ENCODE measurements around the gene MLLT3. TPM values are rescaled to one million over a fixed set of nuclear protein-coding genes. Genes with fewer than 3 reads are reported as not detected.

The MLLT3 gene
- total RNA-seq, 1 experiment from 2014 or later, result 24.2 TPM

GRCh38 chr9:20462410-20462809 lies 159.9 kb downstream of the MLLT3 start:
- no peak overlapping the region for H3K27ac ChIP-seq (ENCODE audit: low read depth, low read length, poor library complexity, severe bottlenecking)
- TF ChIP-seq EZH2 (IDR thresholded peaks at IDR 0.05; ENCODE audit: borderline replicate concordance, low read depth, low read length, poor library complexity, severe bottlenecking) (no peak), CTCF (conservative IDR thresholded peaks at IDR 0.05; ENCODE audit: low read depth, low read length) (0 out of 2 replicates have a peak, but pooled peaks have one; percentile 16)
- POLR2A ChIA-PET (ENCODE audit: low non-redundant PET), result no interaction called here
- BruUV-seq (replicated peaks), result no TSS peak
- no peak overlapping the region for H3K4me3 ChIP-seq (ENCODE audit: low read depth, low read length, poor library complexity, severe bottlenecking)
- H3K4me1 ChIP-seq (ENCODE audit: insufficient read depth, low read length, poor library complexity, severe bottlenecking), result no peaks in the 10 kb centered on the region
- no peaks in the 10 kb centered on the region for H3K36me3 ChIP-seq (ENCODE audit: insufficient read depth, low read length, poor library complexity, severe bottlenecking)
- no peaks in the 10 kb centered on the region for H3K27me3 ChIP-seq (replicated peaks; ENCODE audit: insufficient read depth, low read depth, low read length, poor library complexity)
- no peak for DNase-seq (ENCODE audit: low spot score)
- intact Hi-C loops (cut with micrococcal nuclease; ENCODE audit: unreplicated experiment), result no loop called here
- CTCF ChIA-PET, result no interaction called here
- no peaks in the 10 kb centered on the region for H3K9me3 ChIP-seq (ENCODE audit: low read depth, low read length, poor library complexity, severe bottlenecking)

- DNase-seq (ENCODE audit: low spot score), result no peak
- ChIA-PET CTCF (no interaction called here), POLR2A (ENCODE audit: low non-redundant PET) (no interaction called here)
- TF ChIP-seq CTCF (conservative IDR thresholded peaks at IDR 0.05; ENCODE audit: low read depth, low read length), result no peak
- H3K27me3 ChIP-seq (replicated peaks; ENCODE audit: insufficient read depth, low read depth, low read length, poor library complexity), result no peaks in the 10 kb centered on the region
- peaks cover 13% of the 10 kb centered on the region for H3K4me1 ChIP-seq (ENCODE audit: insufficient read depth, low read length, poor library complexity, severe bottlenecking)
- no TSS peak for BruUV-seq (replicated peaks)
- intact Hi-C loops (cut with micrococcal nuclease; ENCODE audit: unreplicated experiment), result no loop called here
- H3K4me3 ChIP-seq (ENCODE audit: low read depth, low read length, poor library complexity, severe bottlenecking), result no peak overlapping the region
- no peak overlapping the region for H3K27ac ChIP-seq (ENCODE audit: low read depth, low read length, poor library complexity, severe bottlenecking)
- H3K9me3 ChIP-seq (ENCODE audit: low read depth, low read length, poor library complexity, severe bottlenecking), result no peaks in the 10 kb centered on the region
- no peaks in the 10 kb centered on the region for H3K36me3 ChIP-seq (ENCODE audit: insufficient read depth, low read length, poor library complexity, severe bottlenecking)
Observed at GRCh38 chr9:20447291-20447690, 175.0 kb downstream of the MLLT3 start.

- intact Hi-C loops (cut with micrococcal nuclease; ENCODE audit: unreplicated experiment), result no loop called here
- no peak for TF ChIP-seq EZH2 (IDR thresholded peaks at IDR 0.05; ENCODE audit: borderline replicate concordance, low read depth, low read length, poor library complexity, severe bottlenecking)
- no peak for TF ChIP-seq CTCF (conservative IDR thresholded peaks at IDR 0.05; ENCODE audit: low read depth, low read length)
- H3K27ac ChIP-seq (ENCODE audit: low read depth, low read length, poor library complexity, severe bottlenecking), result no peak overlapping the region
- DNase-seq (ENCODE audit: low spot score), result no peak
- POLR2A ChIA-PET (ENCODE audit: low non-redundant PET), result no interaction called here
- CTCF ChIA-PET, result no interaction called here
- no peak overlapping the region for H3K4me3 ChIP-seq (ENCODE audit: low read depth, low read length, poor library complexity, severe bottlenecking)
- no peaks in the 10 kb centered on the region for H3K9me3 ChIP-seq (ENCODE audit: low read depth, low read length, poor library complexity, severe bottlenecking)
- BruUV-seq (replicated peaks), result no TSS peak
- H3K27me3 ChIP-seq (replicated peaks; ENCODE audit: insufficient read depth, low read depth, low read length, poor library complexity), result no peaks in the 10 kb centered on the region
- H3K36me3 ChIP-seq (ENCODE audit: insufficient read depth, low read length, poor library complexity, severe bottlenecking), result no peaks in the 10 kb centered on the region
- peaks cover 16% of the 10 kb centered on the region for H3K4me1 ChIP-seq (ENCODE audit: insufficient read depth, low read length, poor library complexity, severe bottlenecking)
Observed at GRCh38 chr9:20446248-20446647, 176.1 kb downstream of the MLLT3 start.
